DMS79 (cell line): Measurements from ENCODE around the gene RHOU.
A peak's percentile ranks its signal among the peaks of the same experiment; 100 is the strongest.
"Not testable (repeated sequence)": the region's sequence is repeated elsewhere in the genome, so short reads cannot be mapped to it uniquely, and the experiment has no call there.

Source experiments
- DNase-seq: peaks from one replicate; lab custom pipeline; 2025; lab: John Stamatoyannopoulos, UW

The RHOU gene

DNA sequence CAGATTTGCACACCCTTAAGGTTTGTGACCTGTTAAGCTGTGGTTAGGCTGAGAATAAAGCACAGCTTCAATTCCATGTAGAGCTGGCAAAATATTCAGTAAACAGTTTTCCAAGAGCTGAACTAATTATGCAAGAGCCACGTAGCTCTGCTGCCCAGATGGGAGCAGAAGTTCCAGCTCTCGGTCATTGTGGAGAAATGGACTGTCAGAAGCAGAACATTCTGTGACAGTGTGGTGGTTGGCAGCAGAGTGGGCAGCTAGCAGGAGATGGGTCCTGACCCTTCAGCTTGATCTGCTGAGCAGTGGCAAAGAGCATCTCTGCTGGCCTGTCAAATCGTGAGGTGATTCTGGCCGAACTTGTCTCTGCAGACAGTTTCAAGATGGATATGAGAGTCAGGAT, 23.2 kb downstream of the RHOU start:
- DNase-seq = no peak

- no peak for DNase-seq
These were observed 25.7 kb downstream of the RHOU start for GRCh38 chr1:228760979-228761378.

GRCh38 chr1:228763561-228763960, 28.3 kb downstream of the RHOU start:
- DNase-seq = no peak

DNA sequence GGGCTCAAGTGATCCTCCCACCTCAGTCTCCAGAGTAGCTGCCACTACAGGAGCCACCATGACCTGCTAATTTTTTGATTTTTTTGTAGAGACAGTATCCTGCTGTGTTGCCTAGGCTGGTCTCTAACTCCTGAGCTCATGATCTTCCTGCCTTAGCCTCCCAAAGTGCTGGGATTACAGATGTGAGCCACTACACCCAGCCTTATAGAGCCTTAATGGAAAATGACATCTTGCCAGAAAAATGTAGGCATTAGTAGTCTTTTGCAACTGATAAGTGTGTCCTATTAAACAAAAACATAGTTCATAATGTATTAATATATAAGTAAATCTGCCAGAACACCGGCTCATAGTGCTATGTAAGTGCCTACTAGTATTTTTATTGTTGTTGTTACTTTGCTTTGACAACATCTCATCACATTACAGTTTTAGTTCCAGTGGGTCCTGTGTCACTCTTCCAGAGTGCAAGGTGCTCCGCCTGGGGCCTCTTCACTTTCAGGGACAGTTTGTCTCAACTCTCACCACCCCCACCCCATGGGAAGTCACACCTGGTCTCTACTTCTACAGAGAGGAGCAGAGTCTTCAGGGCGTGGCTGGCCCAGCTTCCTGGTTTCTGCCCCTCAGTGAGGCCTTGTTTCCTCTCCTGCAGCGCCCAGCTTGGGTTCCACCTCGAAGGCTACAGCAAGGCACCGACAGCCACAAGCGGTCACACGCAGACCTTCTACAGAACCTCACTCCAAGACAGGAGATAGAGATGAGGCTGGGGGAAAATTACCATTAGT, 30.1 kb downstream of the RHOU start:
- no peak for DNase-seq

DNA sequence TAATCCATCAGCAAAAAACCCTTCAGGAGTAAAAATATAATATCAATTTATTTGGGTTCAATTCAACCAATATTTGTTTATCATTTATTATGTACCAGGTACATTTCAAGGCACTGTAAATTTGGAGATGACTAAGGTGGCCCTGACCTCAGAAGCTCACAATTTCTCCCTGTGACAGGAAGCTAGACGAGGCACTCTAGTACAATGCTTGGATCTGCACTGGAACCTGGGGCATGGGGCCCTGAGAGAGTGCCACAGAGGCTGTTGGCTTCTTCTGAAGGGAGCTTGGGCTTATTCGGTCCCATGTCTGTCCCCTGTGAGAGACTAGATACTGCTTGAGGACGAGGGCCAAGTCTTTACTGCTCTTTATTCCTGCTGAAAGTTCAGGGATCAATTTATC, 31.5 kb downstream of the RHOU start:
- no peak for DNase-seq

- DNase-seq = no peak
These were observed 32.5 kb downstream of the RHOU start for GRCh38 chr1:228767636-228768354.

GRCh38 chr1:228768355-228769000, 33.2 kb downstream of the RHOU start:
- no peak for DNase-seq

GRCh38 chr1:228770779-228771223, 35.5 kb downstream of the RHOU start:
- DNase-seq = peak; percentile 51

GRCh38 chr1:228772516-228773212, 37.4 kb downstream of the RHOU start:
- no peak for DNase-seq

- DNase-seq = not testable (repeated sequence)
These were observed 40.7 kb downstream of the RHOU start for GRCh38 chr1:228775946-228776345.

DNA sequence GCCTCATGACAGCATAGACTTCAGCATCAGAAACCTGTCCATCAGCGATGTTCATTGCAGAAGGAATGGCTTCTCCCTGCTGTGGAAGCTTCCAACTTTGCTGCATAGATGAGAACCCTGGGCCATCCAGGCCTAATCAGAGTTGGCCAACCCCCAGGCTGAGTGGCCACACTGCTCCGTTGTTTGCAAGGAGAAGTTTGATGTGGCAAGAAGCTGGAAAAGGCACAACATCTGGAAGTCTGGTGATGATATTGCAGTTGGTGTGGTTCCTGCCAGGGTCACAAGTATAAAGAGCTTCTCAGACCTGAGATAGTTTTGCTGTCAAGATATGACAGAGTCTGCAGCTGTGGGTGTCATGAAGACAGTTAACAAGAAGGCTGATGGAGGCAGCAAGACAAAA, 41.2 kb downstream of the RHOU start:
- no peak for DNase-seq

DNA sequence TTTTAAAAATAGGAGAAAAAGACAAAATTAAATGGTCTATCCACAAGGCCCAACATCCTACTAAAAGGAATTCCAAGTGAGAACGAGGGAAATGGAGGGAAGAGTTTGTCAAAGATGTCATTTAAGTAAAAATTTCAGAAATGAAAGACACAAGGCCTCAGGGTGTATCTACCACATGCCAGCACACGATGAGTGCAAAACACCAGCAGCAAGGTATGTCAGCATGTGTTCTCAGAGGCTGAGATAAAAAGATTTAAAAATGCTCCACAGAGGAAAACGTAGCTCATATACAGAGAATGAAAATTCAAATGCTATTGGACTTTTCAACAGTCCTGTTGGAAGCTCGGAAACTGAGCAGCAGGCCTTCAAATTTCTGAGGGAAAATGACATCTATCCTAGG, 42.0 kb downstream of the RHOU start:
- no peak for DNase-seq

DNA sequence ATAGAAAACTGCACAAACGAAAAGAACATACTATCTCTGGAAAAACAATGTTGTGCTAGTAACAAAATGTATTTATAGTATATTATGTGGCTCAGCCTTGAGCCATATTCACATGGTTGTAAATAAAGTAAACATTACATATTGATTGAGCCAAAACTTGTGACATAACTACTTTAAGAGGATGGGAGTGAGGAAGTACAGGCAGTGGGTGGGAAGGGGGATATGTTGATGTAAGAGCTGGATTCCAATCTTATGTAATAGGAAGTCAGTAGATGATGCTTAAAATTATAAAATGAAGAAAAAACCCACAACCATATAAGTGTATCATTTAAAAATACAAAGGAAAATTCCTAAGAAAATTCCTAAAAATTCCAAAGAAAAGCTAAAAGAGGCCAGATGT, 42.7 kb downstream of the RHOU start:
- no peak for DNase-seq

DNA sequence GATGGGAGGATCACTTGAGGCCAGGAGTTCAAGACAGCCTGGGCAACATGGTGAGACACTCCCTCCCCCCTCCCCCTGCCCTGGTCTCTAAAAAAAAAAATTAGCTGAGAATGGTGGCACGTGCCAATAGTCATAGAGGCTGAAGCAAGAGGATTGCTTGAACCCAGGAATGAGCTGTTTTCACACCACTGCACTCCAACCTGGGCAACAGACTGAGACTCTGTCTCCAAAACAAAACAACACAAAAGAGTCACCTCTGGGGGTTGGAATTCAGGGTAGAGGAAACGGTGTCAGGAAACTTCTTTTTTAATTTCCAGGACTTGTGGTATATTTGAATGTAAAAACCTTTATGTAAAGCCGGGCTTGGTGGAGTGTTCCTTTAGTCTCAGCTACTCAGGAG, 43.2 kb downstream of the RHOU start:
- DNase-seq = no peak

GRCh38 chr1:228778961-228779360, 43.7 kb downstream of the RHOU start:
- no peak for DNase-seq

GRCh38 chr1:228781161-228781808, 46.0 kb downstream of the RHOU start:
- peak; percentile 89 for DNase-seq

DNA sequence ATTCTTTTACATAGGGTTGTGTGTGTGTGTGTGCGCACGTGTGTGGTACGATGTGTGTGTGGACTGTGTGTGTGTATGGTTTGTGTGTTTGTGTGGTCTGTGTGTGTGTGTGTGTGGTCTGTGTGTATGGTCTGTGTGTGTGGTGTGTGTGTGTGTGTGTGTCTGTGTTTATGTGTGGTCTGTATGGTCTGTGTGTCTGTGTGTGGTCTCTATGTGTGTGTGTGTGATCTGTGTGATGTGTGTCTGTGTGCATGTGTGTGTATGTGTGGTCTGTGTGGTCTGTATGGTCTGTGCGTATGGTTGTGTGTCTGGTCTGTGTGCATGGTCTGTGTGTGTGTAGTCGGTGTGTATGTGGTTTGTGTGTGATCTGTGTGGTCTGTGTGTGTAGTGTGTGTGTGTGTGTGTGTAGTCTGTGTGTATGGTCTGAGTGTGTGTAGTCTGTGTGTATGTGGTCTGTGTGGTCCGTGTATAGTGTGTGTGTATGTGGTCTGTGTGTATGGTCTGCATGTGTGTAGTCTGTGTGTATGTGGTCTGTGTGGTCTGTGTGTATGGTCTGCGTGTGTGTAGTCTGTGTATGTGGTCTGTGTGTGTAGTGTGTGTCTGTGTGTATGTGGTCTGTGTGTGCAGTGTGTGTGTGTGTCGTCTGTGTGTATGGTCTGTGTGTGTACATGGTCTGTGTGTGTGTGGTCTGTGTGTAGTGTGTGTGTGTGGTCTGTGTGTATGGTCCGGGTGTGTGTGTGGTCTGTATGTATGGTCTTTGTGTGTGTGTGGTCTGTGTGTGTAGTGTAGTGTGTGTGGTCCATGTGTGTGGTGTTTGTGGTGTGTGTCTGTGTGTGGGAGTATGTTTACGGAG, 46.8 kb downstream of the RHOU start:
- no peak for DNase-seq

GRCh38 chr1:228782662-228783417, 47.6 kb downstream of the RHOU start:
- no peak for DNase-seq

DNA sequence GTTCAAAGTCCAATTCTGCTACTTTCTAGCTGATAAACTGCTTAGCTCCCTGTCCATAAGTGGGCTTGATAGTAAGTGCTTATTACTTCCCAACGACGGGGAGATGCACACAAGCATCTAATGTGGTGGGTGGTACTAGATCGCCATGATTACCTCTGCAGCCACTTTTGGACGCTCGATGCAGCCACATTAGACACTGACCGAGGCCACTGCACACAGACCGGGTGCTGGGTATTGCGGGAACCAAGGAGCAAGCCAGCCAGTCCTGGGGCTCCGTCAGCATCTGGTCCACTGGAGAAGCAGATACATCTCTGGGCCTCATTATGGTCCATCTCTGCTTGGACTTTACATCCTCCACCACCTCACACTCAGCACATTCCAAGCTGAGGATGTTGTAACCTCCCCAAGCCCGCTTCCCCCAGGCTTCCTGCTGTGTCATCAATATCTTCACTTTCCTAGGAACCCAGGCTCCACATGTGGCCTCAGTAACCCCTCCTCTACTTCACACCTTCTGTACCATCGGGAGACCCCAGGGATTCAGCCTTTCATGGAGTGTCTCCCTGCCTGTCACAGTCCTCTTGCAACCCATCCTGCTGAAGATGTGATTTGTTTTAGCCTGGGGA, 48.2 kb downstream of the RHOU start:
- no peak for DNase-seq

DNA sequence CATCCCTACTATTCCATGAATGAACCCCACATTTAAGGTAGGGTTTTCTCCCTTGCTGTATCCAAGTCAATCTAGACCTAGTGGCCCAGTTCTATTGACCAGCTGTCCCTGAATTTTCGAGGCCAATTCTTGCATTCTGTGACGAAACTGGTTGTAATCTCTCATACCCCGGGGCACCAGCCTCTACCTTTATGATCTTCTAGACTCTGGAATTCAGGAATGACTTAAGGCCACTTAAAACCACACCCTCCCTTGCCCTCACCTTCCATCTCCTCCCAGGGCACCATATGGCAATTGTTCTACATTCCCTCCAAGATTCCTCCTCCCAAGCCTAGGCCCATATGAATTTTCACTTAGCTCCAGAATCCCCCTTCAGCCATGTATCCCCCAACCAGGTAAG, 48.9 kb downstream of the RHOU start:
- DNase-seq = no peak
